ENCODE measurements around the gene SH3PXD2A. TPM values are rescaled to one million over a fixed set of nuclear protein-coding genes. Genes with fewer than 3 reads are reported as not detected.

Gene SH3PXD2A
- total and polyA plus RNA-seq, 2 donors (not counting 1 experiment from before 2014, with no cell fraction given) = 3.2 to 33.5 TPM

DNA sequence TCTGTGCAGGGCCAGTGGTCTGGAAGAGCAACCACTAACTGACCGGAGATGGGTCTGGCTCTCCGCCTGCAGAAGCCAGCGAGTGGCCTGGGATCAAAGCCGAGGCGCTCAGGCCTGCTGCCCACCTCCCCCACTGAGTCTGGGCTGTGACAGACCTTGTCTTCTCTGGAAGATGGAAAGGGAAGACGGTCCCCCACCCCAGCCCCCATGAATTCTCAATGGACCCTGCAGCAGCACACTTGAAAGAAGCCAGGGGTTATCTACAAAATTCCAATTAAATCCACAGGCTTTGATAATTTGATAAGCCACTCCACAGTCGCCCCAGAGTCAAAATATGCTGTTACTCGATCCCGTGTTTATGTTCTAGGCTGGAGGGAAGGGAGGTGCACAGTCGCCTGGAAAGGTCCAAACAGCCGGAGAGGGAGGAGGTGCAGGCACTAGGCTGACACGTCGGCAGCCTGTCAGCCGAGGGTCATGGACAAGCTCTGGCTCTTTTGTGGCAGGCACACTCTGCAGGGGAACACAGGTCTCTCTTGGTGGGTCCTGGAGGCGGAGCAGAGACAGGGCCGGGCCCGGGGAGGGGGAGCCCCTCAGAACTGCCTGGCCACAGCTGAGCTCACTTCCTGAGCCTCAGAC is 134.9 kb downstream of the SH3PXD2A start:
- CTCF ChIA-PET = no interaction called here

DNA sequence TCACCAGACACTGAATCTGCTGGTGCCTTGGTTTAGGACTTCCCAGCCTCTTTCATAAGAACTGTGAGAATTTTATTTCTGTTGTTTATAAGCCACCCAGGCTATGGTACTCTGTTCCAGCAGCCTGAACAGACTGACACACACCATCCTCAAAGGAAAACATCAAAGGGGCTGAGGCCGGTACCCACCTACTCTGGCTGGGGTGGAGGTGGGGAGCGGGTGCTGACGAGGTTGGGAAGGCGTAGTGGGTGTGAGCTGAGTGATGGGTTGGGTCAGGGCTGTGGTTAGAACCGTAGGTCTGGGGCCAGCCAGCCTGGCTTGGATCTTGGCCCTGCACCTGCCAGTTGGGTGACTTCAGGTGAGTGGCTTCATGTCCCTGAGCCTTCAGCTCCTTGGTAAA is 136.3 kb downstream of the SH3PXD2A start:
- H3K4me2 ChIP-seq (replicated peaks; ENCODE audit: low read depth, low read length, poor library complexity, severe bottlenecking) = no peak overlapping the region
- ATAC-seq (ENCODE audit: low read depth) (no peak), DNase-seq (no peak)
- H3K4me1 ChIP-seq (ENCODE audit: control insufficient read depth in 2 of 2, insufficient read depth in 2 of 2, low read length in 2 of 2) = no peaks in the 10 kb centered on the region
- H3K4me3 ChIP-seq (ENCODE audit: control extremely low read depth in 1 of 5, extremely low read depth in 1 of 5, insufficient read depth in 1 of 5, low read depth in 2 of 5, low read length in 4 of 5) = no peak overlapping the region
- WGBS (ENCODE audit: insufficient coverage) = 88% methylated on average over 5 of the region's 5 CpGs
- peaks cover 0 to 2% (median 0%) of the 10 kb centered on the region in 4 experiments for H3K27me3 ChIP-seq (replicated peaks in 1 of 4; ENCODE audit: control extremely low read depth in 1 of 4, control insufficient read depth in 3 of 4, insufficient read depth in 4 of 4, low read length in 3 of 4)
- CTCF ChIA-PET = no interaction called here
- H2AFZ ChIP-seq (ENCODE audit: insufficient read depth, low read depth, low read length, poor library complexity, severe bottlenecking) = no peak overlapping the region
- H3K27ac ChIP-seq (ENCODE audit: low read length in 2 of 2) = no peak overlapping the region
- POLR2A ChIA-PET = no interaction called here
- Mint-ChIP-seq H3K4me3 (no peak overlapping the region), H3K9me3 (ENCODE audit: insufficient read depth) (no peaks in the 10 kb centered on the region), H3K4me1 (no peaks in the 10 kb centered on the region), H3K27ac (no peak overlapping the region), H3K27me3 (no peaks in the 10 kb centered on the region)
- H4K20me1 ChIP-seq (ENCODE audit: control insufficient read depth, insufficient read depth, low read length, poor library complexity, severe bottlenecking) = no peaks in the 10 kb centered on the region
- no peaks in the 10 kb centered on the region for H3K79me2 ChIP-seq (ENCODE audit: control insufficient read depth, insufficient read depth, low read length)
- H3K9me3 ChIP-seq (ENCODE audit: control extremely low read depth in 1 of 3, control insufficient read depth in 2 of 3, insufficient read depth in 1 of 3, low read length in 2 of 3) = no peaks in the 10 kb centered on the region
- intact Hi-C loops (cut with micrococcal nuclease) = loop anchor here (10.0 kb wide), 1 partner anchor 1206 kb away; no protein-coding TSS in a partner anchor
- H3K9ac ChIP-seq (ENCODE audit: low read length) = no peak overlapping the region
- no peaks in the 10 kb centered on the region for H3K36me3 ChIP-seq (replicated peaks in 1 of 2; ENCODE audit: control extremely low read depth in 1 of 2, control insufficient read depth in 1 of 2, extremely low read depth in 1 of 2, insufficient read depth in 2 of 2, low read length in 1 of 2)
- no peak for TF ChIP-seq EZH2 (IDR thresholded peaks at IDR 0.05; ENCODE audit: borderline replicate concordance, insufficient read depth, low read depth, low read length, poor library complexity, severe bottlenecking)
- TF ChIP-seq, protein P1, sequence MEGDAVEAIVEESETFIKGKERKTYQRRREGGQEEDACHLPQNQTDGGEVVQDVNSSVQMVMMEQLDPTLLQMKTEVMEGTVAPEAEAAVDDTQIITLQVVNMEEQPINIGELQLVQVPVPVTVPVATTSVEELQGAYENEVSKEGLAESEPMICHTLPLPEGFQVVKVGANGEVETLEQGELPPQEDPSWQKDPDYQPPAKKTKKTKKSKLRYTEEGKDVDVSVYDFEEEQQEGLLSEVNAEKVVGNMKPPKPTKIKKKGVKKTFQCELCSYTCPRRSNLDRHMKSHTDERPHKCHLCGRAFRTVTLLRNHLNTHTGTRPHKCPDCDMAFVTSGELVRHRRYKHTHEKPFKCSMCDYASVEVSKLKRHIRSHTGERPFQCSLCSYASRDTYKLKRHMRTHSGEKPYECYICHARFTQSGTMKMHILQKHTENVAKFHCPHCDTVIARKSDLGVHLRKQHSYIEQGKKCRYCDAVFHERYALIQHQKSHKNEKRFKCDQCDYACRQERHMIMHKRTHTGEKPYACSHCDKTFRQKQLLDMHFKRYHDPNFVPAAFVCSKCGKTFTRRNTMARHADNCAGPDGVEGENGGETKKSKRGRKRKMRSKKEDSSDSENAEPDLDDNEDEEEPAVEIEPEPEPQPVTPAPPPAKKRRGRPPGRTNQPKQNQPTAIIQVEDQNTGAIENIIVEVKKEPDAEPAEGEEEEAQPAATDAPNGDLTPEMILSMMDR (IDR thresholded peaks at IDR 0.05) = no peak

More for the DNA sequence above, 134.9 kb downstream of the SH3PXD2A start:
- no peak for DNase-seq
- H4K20me1 ChIP-seq (ENCODE audit: control insufficient read depth, insufficient read depth, low read length, poor library complexity, severe bottlenecking) = no peaks in the 10 kb centered on the region
- ATAC-seq (ENCODE audit: low read depth) = no peak
- H3K27ac ChIP-seq (ENCODE audit: low read length in 2 of 2) = no peak overlapping the region
- no peaks in the 10 kb centered on the region for H3K36me3 ChIP-seq (replicated peaks in 1 of 2; ENCODE audit: control extremely low read depth in 1 of 2, control insufficient read depth in 1 of 2, extremely low read depth in 1 of 2, insufficient read depth in 2 of 2, low read length in 1 of 2)
- H3K9me3 ChIP-seq (ENCODE audit: control extremely low read depth in 1 of 3, control insufficient read depth in 2 of 3, insufficient read depth in 1 of 3, low read length in 2 of 3) = no peaks in the 10 kb centered on the region
- no peak overlapping the region for H3K27ac Mint-ChIP-seq
- peaks cover 9% of the 10 kb centered on the region for H3K27me3 Mint-ChIP-seq
- 91% methylated on average over 14 of the region's 17 CpGs for WGBS (ENCODE audit: insufficient coverage)
- no peaks in the 10 kb centered on the region for H3K9me3 Mint-ChIP-seq (ENCODE audit: insufficient read depth)
- no peak overlapping the region for H3K4me3 ChIP-seq (ENCODE audit: control extremely low read depth in 1 of 5, extremely low read depth in 1 of 5, insufficient read depth in 1 of 5, low read depth in 2 of 5, low read length in 4 of 5)
- H3K4me1 Mint-ChIP-seq = no peaks in the 10 kb centered on the region
- no peak overlapping the region for H3K9ac ChIP-seq (ENCODE audit: low read length)
- H3K4me2 ChIP-seq (replicated peaks; ENCODE audit: low read depth, low read length, poor library complexity, severe bottlenecking) = no peak overlapping the region
- TF ChIP-seq, protein P1 (IDR thresholded peaks at IDR 0.05) = no peak
- no peak for TF ChIP-seq EZH2 (IDR thresholded peaks at IDR 0.05; ENCODE audit: borderline replicate concordance, insufficient read depth, low read depth, low read length, poor library complexity, severe bottlenecking)
- no peaks in the 10 kb centered on the region for H3K79me2 ChIP-seq (ENCODE audit: control insufficient read depth, insufficient read depth, low read length)
- no peak overlapping the region for H2AFZ ChIP-seq (ENCODE audit: insufficient read depth, low read depth, low read length, poor library complexity, severe bottlenecking)
- H3K4me3 Mint-ChIP-seq = no peak overlapping the region
- intact Hi-C loops (cut with micrococcal nuclease) = no loop called here
- peaks cover 0 to 2% (median 0%) of the 10 kb centered on the region in 4 experiments for H3K27me3 ChIP-seq (replicated peaks in 1 of 4; ENCODE audit: control extremely low read depth in 1 of 4, control insufficient read depth in 3 of 4, insufficient read depth in 4 of 4, low read length in 3 of 4)
- no peaks in the 10 kb centered on the region for H3K4me1 ChIP-seq (ENCODE audit: control insufficient read depth in 2 of 2, insufficient read depth in 2 of 2, low read length in 2 of 2)
- POLR2A ChIA-PET = no interaction called here
